NK-92 treated with Interleukin-12 subunit alpha and Interleukin-12 subunit beta, amount 100 ng/mL, for 24 hours (cell line): ENCODE measurements around the gene PMPCA.
"Not testable (repeated sequence)": the region's sequence is repeated elsewhere in the genome, so short reads cannot be mapped to it uniquely, and the experiment has no call there.

Source experiments
- DNase-seq: peaks from one replicate; lab custom pipeline; 2025; lab: John Stamatoyannopoulos, UW

PMPCA gene

GRCh38 chr9:136394312-136395019, 16.0 kb upstream of the PMPCA start:
- no peak for DNase-seq

GRCh38 chr9:136395020-136395340, 15.5 kb upstream of the PMPCA start:
- no peak for DNase-seq

- DNase-seq, result no peak
These were observed 14.9 kb upstream of the PMPCA start for GRCh38 chr9:136395345-136396218.

- no peak for DNase-seq
These were observed 14.3 kb upstream of the PMPCA start for GRCh38 chr9:136396219-136396515.

- DNase-seq, result no peak
These were observed 12.8 kb upstream of the PMPCA start for GRCh38 chr9:136397643-136398042.

GRCh38 chr9:136398286-136398685, 12.2 kb upstream of the PMPCA start:
- DNase-seq, result no peak

GRCh38 chr9:136399176-136400037, 11.1 kb upstream of the PMPCA start:
- no peak for DNase-seq

GRCh38 chr9:136400038-136400834, 10.2 kb upstream of the PMPCA start, which contains the start of gene SNAPC4:
TSS of gene SNAPC4 (minus strand) at chr9:136400170. CDS start at chr9:136398428, 1,742 bp downstream.
- peak; percentile 58 for DNase-seq

GRCh38 chr9:136401173-136401922, 9.1 kb upstream of the PMPCA start:
- DNase-seq, result no peak

- no peak for DNase-seq
These were observed 8.4 kb upstream of the PMPCA start for GRCh38 chr9:136402067-136402466.

- DNase-seq, result peak; percentile 42
These were observed 6.9 kb upstream of the PMPCA start for GRCh38 chr9:136403538-136403914.

GRCh38 chr9:136403915-136404800, 6.3 kb upstream of the PMPCA start:
- DNase-seq, result no peak

GRCh38 chr9:136404801-136405136, 5.7 kb upstream of the PMPCA start:
- DNase-seq, result no peak

- DNase-seq, result no peak
These were observed 5.0 kb upstream of the PMPCA start for GRCh38 chr9:136405481-136405880.

GRCh38 chr9:136405904-136406303, 4.6 kb upstream of the PMPCA start:
- not testable (repeated sequence) for DNase-seq

GRCh38 chr9:136407061-136407460, 3.4 kb upstream of the PMPCA start:
- DNase-seq, result not testable (repeated sequence)

GRCh38 chr9:136407911-136408310, 2.5 kb upstream of the PMPCA start:
- no peak for DNase-seq

- no peak for DNase-seq
These were observed 652 bp upstream of the PMPCA start for GRCh38 chr9:136409557-136410455.

GRCh38 chr9:136411378-136411777, 920 bp downstream of the PMPCA start:
- DNase-seq, result no peak
